HEK293 (cell line): ENCODE results near the gene MSRB1.

Source experiments
- CTCF ChIA-PET: fragments of 350-600 bp; formaldehyde crosslinking; extraction: SDS; loops from one replicate; lab custom pipeline; 2021; ENCODE audit warnings: antibody characterized with exemption; lab: Yijun Ruan, JAX
- POLR2A ChIA-PET: fragments of 300-600 bp; formaldehyde crosslinking; extraction: SDS; loops from one replicate; lab custom pipeline; 2020; ENCODE audit warnings: antibody characterized with exemption, inconsistent platforms; lab: Yijun Ruan, JAX
- H3K27ac ChIP-seq: fragments of 200-500 bp; sonication (Bioruptor generic); 2 replicates; pipeline ENCODE4 v1.5.1; 2014; ENCODE audit warnings: low read depth, low read length, control low read depth, inconsistent platforms; ENCODE audit errors: extremely low read depth
- H3K36me3 ChIP-seq, 2 experiments: fragments of 200-500 bp in 1 of 2; sonication (Bioruptor generic) in 1 of 2; 1 replicate in 1 of 2; 2 replicates in 1 of 2; pipeline ENCODE4 v1.5.1; 2014 to 2017; ENCODE audit warnings: inconsistent platforms in 2 of 2, low read length in 2 of 2; ENCODE audit not compliant: control insufficient read depth in 2 of 2, insufficient read depth in 1 of 2
- H3K4me1 ChIP-seq: fragments of 200-500 bp; sonication (Bioruptor generic); 2 replicates; pipeline ENCODE4 v1.5.1; 2014; ENCODE audit warnings: mild to moderate bottlenecking, low read length, inconsistent platforms; ENCODE audit not compliant: control insufficient read depth, insufficient read depth
- H3K4me3 ChIP-seq: 2 replicates; pipeline ENCODE4 v1.5.1; 2011; ENCODE audit warnings: low read depth, mild to moderate bottlenecking, control low read depth, low read length, moderate library complexity
- H3K9me3 ChIP-seq: fragments of 200-500 bp; sonication (Bioruptor generic); 2 replicates; pipeline ENCODE4 v1.5.1; 2014; ENCODE audit warnings: low read depth, low read length, inconsistent platforms; ENCODE audit not compliant: control insufficient read depth, insufficient read depth
- IKZF3 ChIP-seq: fragments of 450-650 bp; IDR thresholded peaks from 2 replicates; pipeline ENCODE4 v1.5.0; 2018; ENCODE audit warnings: missing biosample characterization, mild to moderate bottlenecking, missing genetic modification characterization, moderate library complexity
- SCRT1 ChIP-seq: fragments of 450-650 bp; formaldehyde crosslinking; IDR thresholded peaks from 2 replicates; pipeline ENCODE4 v1.5.1; 2016; ENCODE audit warnings: missing biosample characterization, missing genetic modification characterization, borderline replicate concordance
- SCRT2 ChIP-seq: fragments of 450-650 bp; formaldehyde crosslinking; IDR thresholded peaks from 2 replicates; pipeline ENCODE4 v1.5.1; 2016; ENCODE audit warnings: missing biosample characterization, missing genetic modification characterization
- ZBTB1 ChIP-seq: fragments of 450-650 bp; formaldehyde crosslinking; IDR thresholded peaks from 2 replicates; pipeline ENCODE4 v1.5.1; 2016; ENCODE audit warnings: missing biosample characterization, missing genetic modification characterization
- ZBTB17 ChIP-seq: fragments of 450-650 bp; formaldehyde crosslinking; IDR thresholded peaks from 2 replicates; pipeline ENCODE4 v1.5.1; 2016; ENCODE audit warnings: missing biosample characterization, missing genetic modification characterization
- ZFP3 ChIP-seq: fragments of 450-650 bp; formaldehyde crosslinking; IDR thresholded peaks from 2 replicates; pipeline ENCODE4 v1.5.1; 2016; ENCODE audit warnings: low read depth, missing biosample characterization, missing genetic modification characterization
- ZNF121 ChIP-seq: fragments of 450-650 bp; formaldehyde crosslinking; IDR thresholded peaks from 2 replicates; pipeline ENCODE4 v1.5.1; 2016; ENCODE audit warnings: missing biosample characterization, missing genetic modification characterization
- ZNF140 ChIP-seq: fragments of 450-650 bp; formaldehyde crosslinking; IDR thresholded peaks from 2 replicates; pipeline ENCODE4 v1.5.1; 2016; ENCODE audit warnings: missing biosample characterization, missing genetic modification characterization
- ZNF16 ChIP-seq: fragments of 450-650 bp; formaldehyde crosslinking; IDR thresholded peaks from 2 replicates; pipeline ENCODE4 v1.5.1; 2016; ENCODE audit warnings: low read depth, missing biosample characterization, missing genetic modification characterization
- ZNF248 ChIP-seq: fragments of 450-650 bp; formaldehyde crosslinking; IDR thresholded peaks from 2 replicates; pipeline ENCODE4 v1.5.1; 2017; ENCODE audit warnings: missing biosample characterization, missing genetic modification characterization
- ZNF302 ChIP-seq: fragments of 450-650 bp; formaldehyde crosslinking; IDR thresholded peaks from 2 replicates; pipeline ENCODE4 v1.5.1; 2016; ENCODE audit warnings: missing biosample characterization, missing genetic modification characterization, low read depth
- ZNF311 ChIP-seq: fragments of 450-650 bp; formaldehyde crosslinking; IDR thresholded peaks from 2 replicates; pipeline ENCODE4 v1.5.1; 2017; ENCODE audit warnings: missing biosample characterization, missing genetic modification characterization, borderline replicate concordance
- ZNF341 ChIP-seq: fragments of 450-650 bp; formaldehyde crosslinking; IDR thresholded peaks from 2 replicates; pipeline ENCODE4; 2016; ENCODE audit warnings: low read depth, missing biosample characterization, missing genetic modification characterization
- ZNF544 ChIP-seq: fragments of 450-650 bp; formaldehyde crosslinking; IDR thresholded peaks from 2 replicates; pipeline ENCODE4 v1.5.0; 2017; ENCODE audit warnings: missing biosample characterization, missing genetic modification characterization
- ZNF623 ChIP-seq: fragments of 450-650 bp; formaldehyde crosslinking; IDR thresholded peaks from 2 replicates; pipeline ENCODE4 v1.5.1; 2016; ENCODE audit warnings: missing biosample characterization, missing genetic modification characterization
- ZNF791 ChIP-seq: fragments of 450-650 bp; formaldehyde crosslinking; IDR thresholded peaks from 2 replicates; pipeline ENCODE4 v1.5.1; 2016; ENCODE audit warnings: missing biosample characterization, missing genetic modification characterization

Gene MSRB1

GRCh38 chr16:1975432-1976215 lies 32.6 kb upstream of the MSRB1 start:
- no peaks in the 10 kb centered on the region for H3K9me3 ChIP-seq
- H3K4me1 ChIP-seq = no peaks in the 10 kb centered on the region
- TF ChIP-seq SCRT1 (tag by site-specific recombination) (peak; percentile 76; the same call in 1 of the 2 replicates), ZNF121 (tag by site-specific recombination) (no peak), SCRT2 (tag by site-specific recombination) (peak; percentile 93)
- TF ChIP-seq, all 188 proteins: peak for 2
- ChIA-PET CTCF (interaction anchor here (0.5 kb wide), 1 partner anchor 7 kb away, joined by 4 read pairs; no protein-coding TSS in a partner anchor), POLR2A (interaction anchor here (1.2 to 10.1 kb wide), 2 partner anchors 10 to 180 kb away, joined by 4 to 76 read pairs; partner anchors contain the start of genes RPS2 and TRAF7)
- Histone ChIP-seq H3K36me3 (peaks cover 0 to 59% of the 10 kb centered on the region in 2 experiments; a peak in 1 of 3 replicates), H3K4me3 (no peak overlapping the region), H3K27ac (no peak overlapping the region)

- TF ChIP-seq ZNF341 = no peak
- no peak for TF ChIP-seq ZFP3
- TF ChIP-seq IKZF3 (tag by site-specific recombination) = no peak
- no peak for TF ChIP-seq ZNF311
- no peak for TF ChIP-seq ZNF140
- no peak for TF ChIP-seq ZNF16 (tag by site-specific recombination)
- TF ChIP-seq, all 188 proteins: peak for 0
- no peak overlapping the region for H3K27ac ChIP-seq
- POLR2A ChIA-PET = interaction anchor here (10.1 kb wide), 1 partner anchor 9 kb away, joined by 76 read pairs; the partner anchor contains the start of gene RPS2
- peaks cover 0 to 54% of the 10 kb centered on the region in 2 experiments; a peak in 1 of 3 replicates for H3K36me3 ChIP-seq
- no peaks in the 10 kb centered on the region for H3K9me3 ChIP-seq
- no peaks in the 10 kb centered on the region for H3K4me1 ChIP-seq
- no peak overlapping the region for H3K4me3 ChIP-seq
- CTCF ChIA-PET = interaction anchor here (0.6 kb wide), 1 partner anchor 96 kb away, joined by 3 read pairs; no protein-coding TSS in a partner anchor
Observed at GRCh38 chr16:1974157-1975070, 31.4 kb upstream of the MSRB1 start.

- POLR2A ChIA-PET = interaction anchor here (1.0 to 10.1 kb wide), 2 partner anchors 8 to 12 kb away, joined by 3 to 76 read pairs; partner anchors contain the start of gene RPS2
- Histone ChIP-seq H3K27ac (no peak overlapping the region), H3K4me1 (no peaks in the 10 kb centered on the region), H3K9me3 (no peaks in the 10 kb centered on the region), H3K4me3 (no peak overlapping the region), H3K36me3 (peaks cover 0 to 47% of the 10 kb centered on the region in 2 experiments; a peak in 1 of 3 replicates)
- CTCF ChIA-PET = interaction anchor here (0.6 kb wide), 1 partner anchor 95 kb away, joined by 3 read pairs; no protein-coding TSS in a partner anchor
- TF ChIP-seq ZBTB1 (no peak), ZNF248 (tag by site-specific recombination) (no peak), ZNF302 (no peak), ZNF544 (no peak), ZNF791 (no peak), ZBTB17 (tag by site-specific recombination) (peak; percentile 20; the same call in 1 of the 2 replicates), ZNF623 (tag by site-specific recombination) (no peak)
Observed at GRCh38 chr16:1973461-1974156, 30.6 kb upstream of the MSRB1 start.
